Endothelial cell of umbilical vein (primary cell): Measurements from ENCODE around the gene MIEN1. TPM values are rescaled to one million over a fixed set of nuclear protein-coding genes. Genes with fewer than 3 reads are reported as not detected.

Source experiments
- BruUV-seq: library from RNA; stranded (reverse); fragments of 400-500 nt; replicated peaks from 2 replicates; lab custom pipeline; 2021; lab: Mats Ljungman, UMichigan
- CTCF ChIA-PET: fragments of 300-600, 350-600 bp; sonication (Branson Sonifier 250); formaldehyde crosslinking; loops from one replicate; lab custom pipeline; 2021; ENCODE audit warnings: antibody characterized with exemption, inconsistent platforms; lab: Charles Lee
- POLR2A ChIA-PET: fragments of 300-600, 350-600 bp; sonication (Branson Sonifier 250); formaldehyde crosslinking; loops from one replicate; lab custom pipeline; 2021; ENCODE audit warnings: antibody characterized with exemption, inconsistent platforms; lab: Charles Lee
- DNase-seq: peaks from one replicate; pipeline ENCODE4 v3.0.0-alpha.2; 2011; ENCODE audit warnings: low read depth, low spot score
- FAIRE-seq: peaks from 2 replicates; lab custom pipeline; 2011; peaks lifted over from hg19 to GRCh38; lab: Jason Lieb, UNC
- H2AFZ ChIP-seq: 2 replicates; pipeline ENCODE4 v1.6.0; 2012; ENCODE audit warnings: low read depth, low read length, control low read depth, inconsistent platforms
- H3K27ac ChIP-seq: 2 replicates; pipeline ENCODE4 v1.5.1; 2011; ENCODE audit warnings: low read depth, mild to moderate bottlenecking, control low read depth, low read length, moderate library complexity; ENCODE audit not compliant: insufficient read depth
- H3K27me3 ChIP-seq, 2 experiments: 2 replicates each; pipeline versions ENCODE4 v1.6.0 to v1.6.1; 2011; ENCODE audit warnings: low read length in 2 of 2, mixed read lengths in 1 of 2; ENCODE audit not compliant: control insufficient read depth in 2 of 2, insufficient read depth in 2 of 2
- H3K36me3 ChIP-seq, 2 experiments: 2 replicates in 1 of 2; 3 replicates in 1 of 2; pipeline ENCODE4 v1.5.1; 2011; ENCODE audit warnings: low read length in 2 of 2, mild to moderate bottlenecking in 1 of 2, moderate library complexity in 1 of 2; ENCODE audit not compliant: control insufficient read depth in 2 of 2, insufficient read depth in 2 of 2; ENCODE audit errors: extremely low read depth in 1 of 2
- H3K4me1 ChIP-seq: 3 replicates; pipeline ENCODE4 v1.5.1; 2011; ENCODE audit warnings: mild to moderate bottlenecking, low read length; ENCODE audit not compliant: control insufficient read depth, insufficient read depth; ENCODE audit errors: extremely low read depth
- H3K4me2 ChIP-seq: 2 replicates; pipeline ENCODE4 v1.6.1; 2011; ENCODE audit warnings: low read length, control low read depth, mixed read lengths; ENCODE audit not compliant: insufficient read depth
- H3K4me3 ChIP-seq, 3 experiments: fragments of 200-600 bp in 1 of 3; sonication (generic), shearing (Covaris generic) in 1 of 3; replicated peaks in 1 of 3; 2 replicates each; pipeline ENCODE4 v1.5.1; 2011 to 2016; ENCODE audit warnings: control low read depth in 3 of 3, low read length in 3 of 3, mild to moderate bottlenecking in 2 of 3, inconsistent platforms in 1 of 3, low read depth in 1 of 3, moderate library complexity in 1 of 3; ENCODE audit not compliant: insufficient read depth in 1 of 3
- H3K79me2 ChIP-seq: 2 replicates; pipeline ENCODE4 v1.6.0; 2012; ENCODE audit warnings: low read length, inconsistent platforms; ENCODE audit not compliant: control insufficient read depth, insufficient read depth
- H3K9ac ChIP-seq: replicated peaks from 2 replicates; pipeline ENCODE3; 2011; ENCODE audit warnings: low read length, control low read depth; ENCODE audit not compliant: insufficient read depth; ENCODE audit errors: extremely low read depth
- H3K9me1 ChIP-seq: replicated peaks from 3 replicates; pipeline ENCODE4 v1.6.0; 2011; ENCODE audit warnings: mild to moderate bottlenecking, low read length; ENCODE audit not compliant: control insufficient read depth, insufficient read depth; ENCODE audit errors: extremely low read depth
- H3K9me3 ChIP-seq: replicated peaks from 2 replicates; pipeline ENCODE4 v1.5.1; 2012; ENCODE audit warnings: low read length, inconsistent platforms; ENCODE audit not compliant: control insufficient read depth, insufficient read depth
- H4K20me1 ChIP-seq: replicated peaks from 2 replicates; pipeline ENCODE3; 2011; ENCODE audit warnings: mild to moderate bottlenecking, low read length; ENCODE audit not compliant: control insufficient read depth, insufficient read depth; ENCODE audit errors: extremely low read depth
- FOS ChIP-seq: IDR thresholded peaks from 2 replicates; pipeline ENCODE4 v1.6.1; 2011; ENCODE audit warnings: mild to moderate bottlenecking, low read length, moderate library complexity, borderline replicate concordance; ENCODE audit not compliant: insufficient read depth
- JUN ChIP-seq: IDR thresholded peaks from 2 replicates; pipeline ENCODE4 v1.6.1; 2011; ENCODE audit warnings: borderline replicate concordance, low read depth; ENCODE audit not compliant: insufficient read length, insufficient read depth
- POLR2A ChIP-seq: IDR thresholded peaks from 2 replicates; pipeline ENCODE4 v1.6.1; 2012; ENCODE audit warnings: low read depth, mild to moderate bottlenecking, control low read depth, low read length
- dilution Hi-C: fragments of 300-500 bp; cut with MboI; formaldehyde crosslinking; loops from one replicate; pipeline ENCODE4 v1.15.0; 2019; ENCODE audit warnings: low sequenced_read_pairs; ENCODE audit not compliant: extremely low pct_ligation_motif_present
- intact Hi-C: fragments of 100-400 bp; cut with micrococcal nuclease; formaldehyde crosslinking; loops from one replicate; pipeline ENCODE4 v1.10.0; 2022
- polyA plus RNA-seq, 4 experiments: library from polyadenylated mRNA; depleted of rRNA in 3 of 4; stranded (reverse) in 3 of 4; unstranded in 1 of 4; fragments of >200 nt; gene quantifications; 2 replicates each; pipeline versions ENCODE4 v1.2.1 to v1.2.3, GENCODE V29; 2011 to 2012; ENCODE audit warnings: missing spikeins in 1 of 4
- total RNA-seq: library from RNA; stranded (reverse); gene quantifications from 2 replicates; pipeline ENCODE4 v1.2.3, GENCODE V29; 2021

The MIEN1 gene
- total and polyA plus RNA-seq, 2 donors (not counting 3 experiments of a cell fraction or from before 2014, with no cell fraction given): 42.4 to 74.5 TPM

DNA sequence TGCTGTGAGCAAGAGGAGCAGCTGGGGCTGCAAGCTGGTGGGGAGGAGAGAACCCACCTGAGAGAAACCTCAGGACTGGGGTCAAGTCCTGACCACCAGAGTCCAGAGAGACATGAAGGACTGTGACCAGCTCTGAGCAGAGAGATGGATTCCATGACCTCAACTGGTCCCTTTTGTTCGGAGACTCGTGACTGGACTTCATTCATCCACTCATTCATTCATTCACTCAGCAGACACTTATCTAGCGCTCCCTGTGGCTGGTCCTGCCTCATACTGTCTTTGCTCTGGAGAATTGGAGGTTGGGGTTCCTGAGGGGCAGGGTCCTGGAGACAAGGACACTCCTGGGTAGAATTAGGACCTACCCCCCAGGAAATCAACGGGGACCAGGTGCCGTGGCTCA is 26.4 kb downstream of the MIEN1 start:
- Histone ChIP-seq H3K36me3 (no peaks in the 10 kb centered on the region), H4K20me1 (no peaks in the 10 kb centered on the region), H3K27ac (no peak overlapping the region), H3K4me1 (no peaks in the 10 kb centered on the region), H3K9me3 (no peaks in the 10 kb centered on the region), H2AFZ (no peak overlapping the region), H3K4me2 (no peak overlapping the region), H3K9ac (no peak overlapping the region), H3K4me3 (no peak overlapping the region), H3K9me1 (no peaks in the 10 kb centered on the region), H3K79me2 (no peaks in the 10 kb centered on the region), H3K27me3 (peaks cover 0 to 2% of the 10 kb centered on the region in 2 experiments)
- TF ChIP-seq POLR2A: no peak
- dilution Hi-C loops (no loop called here), intact Hi-C loops (no loop called here)
- POLR2A ChIA-PET: no interaction called here
- no TSS peak for BruUV-seq
- CTCF ChIA-PET: no interaction called here
- DNase-seq (no peak), FAIRE-seq (no peak)

DNA sequence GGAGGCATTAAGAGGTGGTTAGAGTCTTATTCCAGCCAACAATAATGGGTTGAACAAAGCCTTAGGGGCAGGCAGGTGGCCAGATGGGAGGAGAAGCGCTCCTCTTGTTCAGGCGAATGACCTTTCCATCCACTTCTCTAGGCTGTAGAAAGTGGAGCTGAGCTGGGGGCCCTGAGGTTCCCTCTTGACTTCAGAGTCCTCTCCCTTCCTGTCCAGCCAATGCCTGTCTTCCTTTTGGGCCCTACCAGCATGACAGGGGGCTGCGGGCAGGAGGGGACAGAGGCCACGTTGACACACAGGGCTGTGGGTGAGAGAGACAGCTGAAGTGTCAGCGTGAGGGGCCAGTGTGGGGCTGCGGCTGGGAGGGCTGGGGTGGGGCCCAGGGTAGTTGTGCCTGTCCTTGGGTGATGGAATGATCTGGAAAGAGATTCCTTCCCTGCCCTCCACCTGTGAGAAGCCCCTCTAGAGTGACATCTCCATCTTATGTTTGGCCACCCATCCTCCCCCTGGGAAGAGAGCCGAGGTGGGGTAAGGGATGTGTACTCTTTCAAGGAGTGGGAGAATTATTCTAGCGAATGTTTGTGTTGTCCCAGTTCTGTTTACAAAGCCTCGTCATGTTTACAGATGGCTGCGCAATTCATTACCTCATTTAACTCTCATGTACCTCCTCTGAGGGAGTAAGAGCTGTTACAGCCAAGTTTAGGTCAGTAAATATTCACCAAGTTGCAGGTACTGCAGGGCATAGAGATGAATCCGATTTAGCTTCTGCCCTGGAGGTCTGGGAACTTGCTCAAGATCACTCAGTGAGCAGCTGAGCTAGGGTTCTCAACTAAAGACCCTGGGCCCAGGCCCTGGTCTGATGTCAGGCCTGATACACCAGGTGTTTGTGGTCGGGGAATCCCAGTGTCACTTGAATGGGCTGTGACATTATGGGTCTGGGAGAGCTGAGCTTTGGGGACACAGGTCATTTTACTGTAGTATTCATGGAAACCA is 27.1 kb downstream of the MIEN1 start:
- TF ChIP-seq JUN (no peak), FOS (no peak)
- H3K27me3 ChIP-seq: peaks cover 0 to 2% of the 10 kb centered on the region in 2 experiments
- H4K20me1 ChIP-seq: no peaks in the 10 kb centered on the region
- FAIRE-seq (no peak), DNase-seq (no peak)
- no peaks in the 10 kb centered on the region for H3K79me2 ChIP-seq
- no peak overlapping the region for H2AFZ ChIP-seq
- intact Hi-C loops: no loop called here
- no peak overlapping the region for H3K27ac ChIP-seq
- dilution Hi-C loops: no loop called here
- H3K9me3 ChIP-seq: no peaks in the 10 kb centered on the region
- ChIA-PET CTCF (no interaction called here), POLR2A (no interaction called here)
- no peak overlapping the region for H3K4me2 ChIP-seq
- no TSS peak for BruUV-seq
- H3K4me1 ChIP-seq: no peaks in the 10 kb centered on the region
- no peak overlapping the region for H3K9ac ChIP-seq
- H3K9me1 ChIP-seq: no peaks in the 10 kb centered on the region
- H3K4me3 ChIP-seq: no peak overlapping the region
- no peaks in the 10 kb centered on the region for H3K36me3 ChIP-seq
